ENCODE results near the gene HSPH1.

The HSPH1 gene

GRCh38 chr13:31175847-31176532 is 14.3 kb upstream of the HSPH1 start:
- no peak for DNase-seq

GRCh38 chr13:31174018-31174417 is 12.3 kb upstream of the HSPH1 start:
- peak in 1 of 2 experiments; percentile 9 for DNase-seq

GRCh38 chr13:31172535-31172934 is 10.8 kb upstream of the HSPH1 start:
- DNase-seq = no peak

GRCh38 chr13:31172001-31172400 is 10.3 kb upstream of the HSPH1 start:
- no peak for DNase-seq

GRCh38 chr13:31168736-31169135 is 7.0 kb upstream of the HSPH1 start:
- DNase-seq = no peak

GRCh38 chr13:31168166-31168565 is 6.5 kb upstream of the HSPH1 start:
- DNase-seq = no peak

GRCh38 chr13:31167490-31167889 is 5.8 kb upstream of the HSPH1 start:
- DNase-seq = no peak

GRCh38 chr13:31166591-31166990 is 4.9 kb upstream of the HSPH1 start:
- no peak for DNase-seq

GRCh38 chr13:31162151-31163008 is 676 bp upstream of the HSPH1 start:
- peak; percentile 91 to 97 for DNase-seq

- DNase-seq = peak in 1 of 2 experiments; percentile 21
These were observed 697 bp downstream of the HSPH1 start for GRCh38 chr13:31160857-31161556.

- DNase-seq = no peak
These were observed 2.4 kb downstream of the HSPH1 start for GRCh38 chr13:31159306-31159705.

GRCh38 chr13:31154939-31155338 is 6.8 kb downstream of the HSPH1 start:
- no peak for DNase-seq

- DNase-seq = no peak
These were observed 9.9 kb downstream of the HSPH1 start for GRCh38 chr13:31151837-31152236.

- DNase-seq = no peak
These were observed 11.3 kb downstream of the HSPH1 start for GRCh38 chr13:31150315-31150985.

- no peak for DNase-seq
These were observed 12.1 kb downstream of the HSPH1 start for GRCh38 chr13:31149604-31150003.

GRCh38 chr13:31145417-31145816 is 16.3 kb downstream of the HSPH1 start:
- DNase-seq = no peak

GRCh38 chr13:31138515-31138914 is 23.2 kb downstream of the HSPH1 start:
- DNase-seq = no peak

- DNase-seq = no peak
These were observed 25.0 kb downstream of the HSPH1 start for GRCh38 chr13:31136724-31137123.

- no peak for DNase-seq
These were observed 27.5 kb downstream of the HSPH1 start for GRCh38 chr13:31134039-31134711.

- no peak for DNase-seq
These were observed 28.1 kb downstream of the HSPH1 start for GRCh38 chr13:31133621-31134020.

GRCh38 chr13:31131470-31131961 is 30.2 kb downstream of the HSPH1 start:
- DNase-seq = no peak

- DNase-seq = no peak
These were observed 32.3 kb downstream of the HSPH1 start for GRCh38 chr13:31129419-31129818.

Measured in NCI-H446 (cell line).